Panc1 (cell line): ENCODE measurements around the gene UNC5B. TPM values are rescaled to one million over a fixed set of nuclear protein-coding genes. Genes with fewer than 3 reads are reported as not detected.

Experiments
- ATAC-seq: fragments of 200-7000 bp; cut with Tn5 transposase; 2 replicates; pipeline ENCODE4 v1.9.1; 2020; ENCODE audit warnings: mild to moderate bottlenecking, moderate library complexity
- BruUV-seq: library from RNA; stranded (reverse); fragments of 400-500 nt; replicated peaks from 2 replicates; lab custom pipeline; 2021; lab: Mats Ljungman, UMichigan
- CTCF ChIA-PET: fragments of 300-600 bp; sonication (Branson Sonifier 250); formaldehyde crosslinking; loops from one replicate; lab custom pipeline; 2022; ENCODE audit warnings: antibody characterized with exemption; lab: Charles Lee
- POLR2A ChIA-PET: fragments of 300-600 bp; sonication (Branson Sonifier 250); formaldehyde crosslinking; loops from one replicate; lab custom pipeline; 2022; ENCODE audit warnings: antibody characterized with exemption; lab: Charles Lee
- DNase-seq: peaks from one replicate; pipeline ENCODE4 v3.0.0-alpha.2; 2010; ENCODE audit warnings: low read depth, low spot score
- H3K27ac ChIP-seq: 2 replicates; pipeline ENCODE4 v1.5.1; 2011; ENCODE audit warnings: mild to moderate bottlenecking, low read length, inconsistent platforms
- H3K27me3 ChIP-seq: fragments of 200-500 bp; sonication (Bioruptor generic); 2 replicates; pipeline ENCODE4 v1.6.0; 2014; ENCODE audit warnings: low read length, inconsistent platforms; ENCODE audit not compliant: control insufficient read depth, insufficient read depth
- H3K36me3 ChIP-seq: fragments of 200-500 bp; sonication (Bioruptor generic); 2 replicates; pipeline ENCODE4 v1.5.1; 2014; ENCODE audit warnings: inconsistent platforms, mild to moderate bottlenecking, low read length, moderate library complexity; ENCODE audit not compliant: control insufficient read depth, insufficient read depth
- H3K4me1 ChIP-seq: 2 replicates; pipeline ENCODE4 v1.5.1; 2011; ENCODE audit warnings: inconsistent platforms, mild to moderate bottlenecking, low read length, moderate library complexity; ENCODE audit not compliant: control insufficient read depth, insufficient read depth
- H3K4me3 ChIP-seq, 2 experiments: 2 replicates each; pipeline ENCODE4 v1.5.1; 2011 to 2012; ENCODE audit warnings: low read depth in 2 of 2, low read length in 2 of 2, mild to moderate bottlenecking in 2 of 2, inconsistent platforms in 1 of 2, moderate library complexity in 1 of 2
- H3K9me3 ChIP-seq: fragments of 200-500 bp; sonication (Bioruptor generic); 2 replicates; pipeline ENCODE4 v1.5.1; 2014; ENCODE audit warnings: low read depth, mild to moderate bottlenecking, inconsistent platforms, low read length, moderate library complexity; ENCODE audit not compliant: control insufficient read depth, insufficient read depth
- POLR2AphosphoS5 ChIP-seq: IDR thresholded peaks from 2 replicates; pipeline ENCODE4 v1.6.1; 2012; ENCODE audit warnings: mild to moderate bottlenecking, low read depth, low read length, moderate library complexity
- SIN3A ChIP-seq: IDR thresholded peaks from 2 replicates; pipeline ENCODE4 v1.6.1; 2012; ENCODE audit warnings: low read depth, mild to moderate bottlenecking, low read length, moderate library complexity, borderline replicate concordance; ENCODE audit not compliant: insufficient read depth
- TCF7L2 ChIP-seq: IDR thresholded peaks from 2 replicates; pipeline ENCODE4 v1.6.1; 2011; ENCODE audit warnings: mild to moderate bottlenecking, low read depth, low read length, inconsistent platforms
- in situ Hi-C: cut with HindIII; loops from 2 replicates; pipeline ENCODE4 v1.10.0; 2016; ENCODE audit warnings: low sequenced_read_pairs, low pct_unique_long_range_greater_than_20kb
- intact Hi-C: fragments of 100-400 bp; cut with micrococcal nuclease; formaldehyde crosslinking; loops from one replicate; pipeline ENCODE4 v1.10.0; 2022; ENCODE audit not compliant: unreplicated experiment
- total RNA-seq: library from RNA; stranded (reverse); gene quantifications from one replicate; pipeline ENCODE4 v1.2.1, GENCODE V29; 2021; ENCODE audit not compliant: unreplicated experiment
- TF ChIP-seq, protein P1 (sequence below): fragments of 450-650 bp; IDR thresholded peaks from 2 replicates; pipeline ENCODE4 v1.5.1; 2017; ENCODE audit warnings: mild to moderate bottlenecking
- TF ChIP-seq, protein P2 (sequence below), 2 experiments: IDR thresholded peaks; 2 replicates each; pipeline ENCODE4 v1.6.1; 2011 to 2012; ENCODE audit warnings: low read depth in 2 of 2, control low read depth in 1 of 2, low read length in 1 of 2, mild to moderate bottlenecking in 1 of 2, moderate library complexity in 1 of 2; ENCODE audit not compliant: insufficient read depth in 1 of 2

Gene UNC5B
- total RNA-seq, 1 experiment from 2014 or later, result 1.1 TPM

DNA sequence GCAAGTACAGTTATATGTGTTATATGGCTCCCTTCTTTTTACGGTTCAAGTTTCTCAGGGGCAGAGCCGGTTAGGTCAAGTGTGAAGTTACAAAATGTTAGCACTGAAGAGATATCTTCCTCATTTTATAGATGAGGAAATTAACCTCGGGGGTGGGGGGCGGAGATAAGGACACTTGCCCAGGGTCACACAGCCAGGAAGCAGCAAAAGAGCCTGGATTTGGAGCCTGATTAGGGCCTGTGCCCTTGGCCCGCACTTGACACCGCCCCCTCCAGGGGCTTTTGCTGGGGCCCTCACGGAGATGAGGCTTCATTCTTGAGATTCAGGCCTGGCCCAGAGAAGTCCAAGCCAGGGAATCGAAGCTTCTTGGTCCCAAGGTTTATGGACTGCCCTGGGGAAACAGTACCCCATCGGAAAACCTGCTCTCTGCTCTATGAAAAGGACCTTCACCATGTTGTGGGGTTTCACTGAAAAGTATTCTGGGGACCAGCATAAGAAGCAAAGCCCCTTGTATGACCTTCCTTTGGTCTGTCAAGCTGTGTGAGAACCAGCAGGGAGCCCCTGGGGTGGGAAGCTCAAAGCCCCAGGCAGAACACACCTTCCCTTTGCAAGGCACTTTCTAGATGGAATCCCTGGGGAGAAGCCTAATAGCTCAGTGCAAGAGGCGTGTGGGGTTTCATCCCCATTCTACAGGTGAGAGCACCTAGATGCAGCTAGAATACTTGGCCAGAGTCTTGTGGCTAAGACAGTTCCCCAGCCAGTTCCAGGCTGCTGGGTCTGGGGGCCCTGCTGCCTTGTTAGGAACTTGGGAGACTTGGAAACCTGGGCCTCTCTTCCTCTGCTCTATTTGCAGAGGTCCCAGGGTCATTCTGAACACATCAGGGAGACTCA is 21.9 kb downstream of the UNC5B start:
- no TSS peak for BruUV-seq
- no peak for TF ChIP-seq POLR2AphosphoS5
- H3K27me3 ChIP-seq, result no peaks in the 10 kb centered on the region
- no peak overlapping the region for H3K4me3 ChIP-seq
- ATAC-seq, result no peak
- intact Hi-C loops, result no loop called here
- no peaks in the 10 kb centered on the region for H3K4me1 ChIP-seq
- in situ Hi-C loops, result no loop called here
- no peak overlapping the region for H3K27ac ChIP-seq
- ChIA-PET CTCF (no interaction called here), POLR2A (no interaction called here)
- no peaks in the 10 kb centered on the region for H3K9me3 ChIP-seq
- DNase-seq, result no peak
- no peaks in the 10 kb centered on the region for H3K36me3 ChIP-seq

DNA sequence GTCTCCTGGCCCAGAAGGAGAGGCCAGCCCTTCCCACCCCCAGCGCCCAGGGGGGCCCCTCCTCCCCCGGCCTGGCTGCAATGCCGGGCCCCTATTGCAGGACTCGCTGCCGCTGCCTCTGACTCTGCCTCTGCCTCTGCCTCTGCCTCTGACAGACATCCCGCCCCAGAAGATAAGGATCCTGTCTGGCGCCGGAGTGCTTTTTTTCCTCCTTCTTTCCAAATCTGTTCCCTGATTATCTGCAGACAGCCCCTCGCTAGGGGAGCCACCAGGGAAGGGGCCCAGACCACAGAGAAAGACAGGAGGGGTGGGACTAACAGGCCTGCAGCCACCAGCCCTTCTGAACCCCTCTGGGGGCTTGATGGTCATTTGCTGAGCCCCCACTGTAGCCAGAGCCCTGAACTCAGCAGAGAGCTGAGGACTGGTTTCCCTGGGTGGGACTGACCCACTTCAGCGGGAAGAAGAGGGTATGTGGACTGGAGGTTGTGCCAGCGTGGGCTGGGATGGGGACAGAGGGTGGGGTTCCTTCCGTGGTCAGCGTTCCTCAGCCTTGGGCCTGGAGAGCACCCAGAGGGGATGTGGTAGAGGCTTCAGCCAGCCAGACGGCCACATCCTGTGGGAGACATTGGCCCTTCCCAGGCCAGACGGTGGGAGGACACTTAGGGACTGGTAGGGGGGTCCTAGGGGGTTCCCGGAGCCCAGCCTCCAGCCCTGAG is 22.8 kb downstream of the UNC5B start:
- in situ Hi-C loops, result no loop called here
- Histone ChIP-seq H3K27ac (no peak overlapping the region), H3K27me3 (no peaks in the 10 kb centered on the region), H3K36me3 (no peaks in the 10 kb centered on the region), H3K9me3 (no peaks in the 10 kb centered on the region), H3K4me3 (no peak overlapping the region), H3K4me1 (no peaks in the 10 kb centered on the region)
- intact Hi-C loops, result no loop called here
- no peak for DNase-seq
- POLR2A ChIA-PET, result no interaction called here
- no TSS peak for BruUV-seq
- CTCF ChIA-PET, result interaction anchor here (1.1 kb wide), 1 partner anchor 10 kb away, joined by 3 read pairs; no protein-coding TSS in a partner anchor
- no peak for ATAC-seq
- TF ChIP-seq, protein P1, sequence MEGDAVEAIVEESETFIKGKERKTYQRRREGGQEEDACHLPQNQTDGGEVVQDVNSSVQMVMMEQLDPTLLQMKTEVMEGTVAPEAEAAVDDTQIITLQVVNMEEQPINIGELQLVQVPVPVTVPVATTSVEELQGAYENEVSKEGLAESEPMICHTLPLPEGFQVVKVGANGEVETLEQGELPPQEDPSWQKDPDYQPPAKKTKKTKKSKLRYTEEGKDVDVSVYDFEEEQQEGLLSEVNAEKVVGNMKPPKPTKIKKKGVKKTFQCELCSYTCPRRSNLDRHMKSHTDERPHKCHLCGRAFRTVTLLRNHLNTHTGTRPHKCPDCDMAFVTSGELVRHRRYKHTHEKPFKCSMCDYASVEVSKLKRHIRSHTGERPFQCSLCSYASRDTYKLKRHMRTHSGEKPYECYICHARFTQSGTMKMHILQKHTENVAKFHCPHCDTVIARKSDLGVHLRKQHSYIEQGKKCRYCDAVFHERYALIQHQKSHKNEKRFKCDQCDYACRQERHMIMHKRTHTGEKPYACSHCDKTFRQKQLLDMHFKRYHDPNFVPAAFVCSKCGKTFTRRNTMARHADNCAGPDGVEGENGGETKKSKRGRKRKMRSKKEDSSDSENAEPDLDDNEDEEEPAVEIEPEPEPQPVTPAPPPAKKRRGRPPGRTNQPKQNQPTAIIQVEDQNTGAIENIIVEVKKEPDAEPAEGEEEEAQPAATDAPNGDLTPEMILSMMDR, result no peak
- TF ChIP-seq, protein P2, sequence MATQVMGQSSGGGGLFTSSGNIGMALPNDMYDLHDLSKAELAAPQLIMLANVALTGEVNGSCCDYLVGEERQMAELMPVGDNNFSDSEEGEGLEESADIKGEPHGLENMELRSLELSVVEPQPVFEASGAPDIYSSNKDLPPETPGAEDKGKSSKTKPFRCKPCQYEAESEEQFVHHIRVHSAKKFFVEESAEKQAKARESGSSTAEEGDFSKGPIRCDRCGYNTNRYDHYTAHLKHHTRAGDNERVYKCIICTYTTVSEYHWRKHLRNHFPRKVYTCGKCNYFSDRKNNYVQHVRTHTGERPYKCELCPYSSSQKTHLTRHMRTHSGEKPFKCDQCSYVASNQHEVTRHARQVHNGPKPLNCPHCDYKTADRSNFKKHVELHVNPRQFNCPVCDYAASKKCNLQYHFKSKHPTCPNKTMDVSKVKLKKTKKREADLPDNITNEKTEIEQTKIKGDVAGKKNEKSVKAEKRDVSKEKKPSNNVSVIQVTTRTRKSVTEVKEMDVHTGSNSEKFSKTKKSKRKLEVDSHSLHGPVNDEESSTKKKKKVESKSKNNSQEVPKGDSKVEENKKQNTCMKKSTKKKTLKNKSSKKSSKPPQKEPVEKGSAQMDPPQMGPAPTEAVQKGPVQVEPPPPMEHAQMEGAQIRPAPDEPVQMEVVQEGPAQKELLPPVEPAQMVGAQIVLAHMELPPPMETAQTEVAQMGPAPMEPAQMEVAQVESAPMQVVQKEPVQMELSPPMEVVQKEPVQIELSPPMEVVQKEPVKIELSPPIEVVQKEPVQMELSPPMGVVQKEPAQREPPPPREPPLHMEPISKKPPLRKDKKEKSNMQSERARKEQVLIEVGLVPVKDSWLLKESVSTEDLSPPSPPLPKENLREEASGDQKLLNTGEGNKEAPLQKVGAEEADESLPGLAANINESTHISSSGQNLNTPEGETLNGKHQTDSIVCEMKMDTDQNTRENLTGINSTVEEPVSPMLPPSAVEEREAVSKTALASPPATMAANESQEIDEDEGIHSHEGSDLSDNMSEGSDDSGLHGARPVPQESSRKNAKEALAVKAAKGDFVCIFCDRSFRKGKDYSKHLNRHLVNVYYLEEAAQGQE (IDR thresholded peaks at IDR 0.05; ENCODE audit: insufficient read depth in 1 of 2, low read depth in 2 of 2, low read length in 1 of 2), result no peak
- TF ChIP-seq TCF7L2 (no peak), SIN3A (no peak), POLR2AphosphoS5 (no peak)
